ENCODE measurements around the gene CLNS1A. TPM values are rescaled to one million over a fixed set of nuclear protein-coding genes. Genes with fewer than 3 reads are reported as not detected.

CLNS1A gene
- polyA plus RNA-seq, 1 donor from 2014 or later: 179 TPM

- Histone ChIP-seq H3K9me2 (ENCODE audit: insufficient read depth, low read length) (no peaks in the 10 kb centered on the region), H3K79me2 (replicated peaks; ENCODE audit: insufficient read depth, low read length) (no peaks in the 10 kb centered on the region), H3F3A (ENCODE audit: insufficient read depth, low read length, poor library complexity, severe bottlenecking) (no peaks in the 10 kb centered on the region), H3K9me3 (ENCODE audit: low read length) (no peaks in the 10 kb centered on the region), H3K36me3 (ENCODE audit: insufficient read depth, low read length) (no peaks in the 10 kb centered on the region), H3K27ac (ENCODE audit: low read length) (no peak overlapping the region), H3K27me3 (ENCODE audit: insufficient read depth, low read depth, low read length) (no peaks in the 10 kb centered on the region), H3K4me2 (ENCODE audit: low read length) (no peak overlapping the region), H2AFZ (ENCODE audit: low read depth, low read length) (no peak overlapping the region), H4K20me1 (ENCODE audit: insufficient read depth) (no peaks in the 10 kb centered on the region), H3K9ac (ENCODE audit: low read length) (no peak overlapping the region), H3K4me3 (ENCODE audit: low read length) (no peak overlapping the region)
- TF ChIP-seq SMC3 (conservative IDR thresholded peaks at IDR 0.05; ENCODE audit: poor library complexity) (no peak), EZH2 (IDR thresholded peaks at IDR 0.05; ENCODE audit: borderline replicate concordance, insufficient read depth, low read length, poor library complexity, severe bottlenecking) (no peak), TAF1 (IDR thresholded peaks at IDR 0.05; ENCODE audit: low read depth) (no peak), CTCF (IDR thresholded peaks at IDR 0.05; ENCODE audit: poor library complexity, severe bottlenecking) (no peak)
These were observed 35.1 kb downstream of the CLNS1A start for GRCh38 chr11:77602381-77603088.

- TF ChIP-seq, protein P1, sequence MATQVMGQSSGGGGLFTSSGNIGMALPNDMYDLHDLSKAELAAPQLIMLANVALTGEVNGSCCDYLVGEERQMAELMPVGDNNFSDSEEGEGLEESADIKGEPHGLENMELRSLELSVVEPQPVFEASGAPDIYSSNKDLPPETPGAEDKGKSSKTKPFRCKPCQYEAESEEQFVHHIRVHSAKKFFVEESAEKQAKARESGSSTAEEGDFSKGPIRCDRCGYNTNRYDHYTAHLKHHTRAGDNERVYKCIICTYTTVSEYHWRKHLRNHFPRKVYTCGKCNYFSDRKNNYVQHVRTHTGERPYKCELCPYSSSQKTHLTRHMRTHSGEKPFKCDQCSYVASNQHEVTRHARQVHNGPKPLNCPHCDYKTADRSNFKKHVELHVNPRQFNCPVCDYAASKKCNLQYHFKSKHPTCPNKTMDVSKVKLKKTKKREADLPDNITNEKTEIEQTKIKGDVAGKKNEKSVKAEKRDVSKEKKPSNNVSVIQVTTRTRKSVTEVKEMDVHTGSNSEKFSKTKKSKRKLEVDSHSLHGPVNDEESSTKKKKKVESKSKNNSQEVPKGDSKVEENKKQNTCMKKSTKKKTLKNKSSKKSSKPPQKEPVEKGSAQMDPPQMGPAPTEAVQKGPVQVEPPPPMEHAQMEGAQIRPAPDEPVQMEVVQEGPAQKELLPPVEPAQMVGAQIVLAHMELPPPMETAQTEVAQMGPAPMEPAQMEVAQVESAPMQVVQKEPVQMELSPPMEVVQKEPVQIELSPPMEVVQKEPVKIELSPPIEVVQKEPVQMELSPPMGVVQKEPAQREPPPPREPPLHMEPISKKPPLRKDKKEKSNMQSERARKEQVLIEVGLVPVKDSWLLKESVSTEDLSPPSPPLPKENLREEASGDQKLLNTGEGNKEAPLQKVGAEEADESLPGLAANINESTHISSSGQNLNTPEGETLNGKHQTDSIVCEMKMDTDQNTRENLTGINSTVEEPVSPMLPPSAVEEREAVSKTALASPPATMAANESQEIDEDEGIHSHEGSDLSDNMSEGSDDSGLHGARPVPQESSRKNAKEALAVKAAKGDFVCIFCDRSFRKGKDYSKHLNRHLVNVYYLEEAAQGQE (IDR thresholded peaks at IDR 0.05; ENCODE audit: borderline replicate concordance): no peak
- no peak for TF ChIP-seq EZH2 (IDR thresholded peaks at IDR 0.05; ENCODE audit: borderline replicate concordance, insufficient read depth, low read length, poor library complexity, severe bottlenecking)
- no peak overlapping the region for H3K4me2 ChIP-seq (ENCODE audit: low read length)
- H3F3A ChIP-seq (ENCODE audit: insufficient read depth, low read length, poor library complexity, severe bottlenecking): no peaks in the 10 kb centered on the region
- no peak overlapping the region for H3K4me3 ChIP-seq (ENCODE audit: low read length)
- H3K79me2 ChIP-seq (replicated peaks; ENCODE audit: insufficient read depth, low read length): no peaks in the 10 kb centered on the region
- H3K9ac ChIP-seq (ENCODE audit: low read length): no peak overlapping the region
- H2AFZ ChIP-seq (ENCODE audit: low read depth, low read length): no peak overlapping the region
- H3K9me3 ChIP-seq (ENCODE audit: low read length): no peaks in the 10 kb centered on the region
- no peaks in the 10 kb centered on the region for H3K27me3 ChIP-seq (ENCODE audit: insufficient read depth, low read depth, low read length)
- H4K20me1 ChIP-seq (ENCODE audit: insufficient read depth): no peaks in the 10 kb centered on the region
- H3K36me3 ChIP-seq (ENCODE audit: insufficient read depth, low read length): no peaks in the 10 kb centered on the region
- no peaks in the 10 kb centered on the region for H3K9me2 ChIP-seq (ENCODE audit: insufficient read depth, low read length)
- no peak overlapping the region for H3K27ac ChIP-seq (ENCODE audit: low read length)
These were observed 39.4 kb downstream of the CLNS1A start for GRCh38 chr11:77598195-77598594.

- no peak overlapping the region for H3K4me3 ChIP-seq (ENCODE audit: low read length)
- no peaks in the 10 kb centered on the region for H3K79me2 ChIP-seq (replicated peaks; ENCODE audit: insufficient read depth, low read length)
- H3K9me3 ChIP-seq (ENCODE audit: low read length): no peaks in the 10 kb centered on the region
- TF ChIP-seq, protein P1 (IDR thresholded peaks at IDR 0.05; ENCODE audit: borderline replicate concordance): no peak
- TF ChIP-seq TAF1 (IDR thresholded peaks at IDR 0.05; ENCODE audit: low read depth) (no peak), RAD21 (conservative IDR thresholded peaks at IDR 0.05) (no peak), SMC3 (conservative IDR thresholded peaks at IDR 0.05; ENCODE audit: poor library complexity) (no peak), MXI1 (conservative IDR thresholded peaks at IDR 0.05; ENCODE audit: poor library complexity, severe bottlenecking) (no peak), CTCF (IDR thresholded peaks at IDR 0.05; ENCODE audit: poor library complexity, severe bottlenecking) (no peak)
- no peak overlapping the region for H3K4me2 ChIP-seq (ENCODE audit: low read length)
- H4K20me1 ChIP-seq (ENCODE audit: insufficient read depth): no peaks in the 10 kb centered on the region
- no peaks in the 10 kb centered on the region for H3K9me2 ChIP-seq (ENCODE audit: insufficient read depth, low read length)
- H3F3A ChIP-seq (ENCODE audit: insufficient read depth, low read length, poor library complexity, severe bottlenecking): no peaks in the 10 kb centered on the region
- H3K9ac ChIP-seq (ENCODE audit: low read length): no peak overlapping the region
- H3K36me3 ChIP-seq (ENCODE audit: insufficient read depth, low read length): no peaks in the 10 kb centered on the region
- no peaks in the 10 kb centered on the region for H3K27me3 ChIP-seq (ENCODE audit: insufficient read depth, low read depth, low read length)
- H3K27ac ChIP-seq (ENCODE audit: low read length): no peak overlapping the region
- H2AFZ ChIP-seq (ENCODE audit: low read depth, low read length): no peak overlapping the region
These were observed 41.0 kb downstream of the CLNS1A start for GRCh38 chr11:77596626-77597025.

All from neural cell (in vitro differentiated cells).